HepG2 (cell line): ENCODE results near the gene ABHD2. TPM values are rescaled to one million over a fixed set of nuclear protein-coding genes. Genes with fewer than 3 reads are reported as not detected.

Source experiments
- FOXP1 ChIP-seq, 2 experiments: fragments of 450-650 bp in 1 of 2; IDR thresholded peaks; 2 replicates each; pipeline ENCODE4 v1.6.1; 2017 to 2018; ENCODE audit warnings: antibody characterized with exemption in 1 of 2
- HNF4G ChIP-seq, 2 experiments: sonication (generic) in 1 of 2; formaldehyde crosslinking in 1 of 2; IDR thresholded peaks; 2 replicates each; pipeline versions ENCODE4 v1.4.0 to v1.6.1; 2011 to 2020; ENCODE audit warnings: borderline replicate concordance in 2 of 2, low read depth in 2 of 2, mild to moderate bottlenecking in 2 of 2, low read length in 1 of 2, missing genetic modification reagents in 1 of 2, moderate library complexity in 1 of 2
- HOXD1 ChIP-seq: sonication (generic); formaldehyde crosslinking; IDR thresholded peaks from 2 replicates; pipeline ENCODE4 v1.5.0; 2020; ENCODE audit warnings: missing genetic modification reagents
- KDM1A ChIP-seq: IDR thresholded peaks from 2 replicates; pipeline ENCODE4 v1.6.1; 2016; ENCODE audit warnings: missing compliant biosample characterization
- MAZ ChIP-seq, 2 experiments: sonication (generic) in 1 of 2; formaldehyde crosslinking in 1 of 2; IDR thresholded peaks; 2 replicates each; pipeline versions ENCODE4 v1.5.0 to v1.6.1; 2012 to 2020; ENCODE audit warnings: low read depth in 2 of 2, mild to moderate bottlenecking in 2 of 2, borderline replicate concordance in 1 of 2, improper control_type of control experiment in 1 of 2, low read length in 1 of 2, missing genetic modification reagents in 1 of 2, moderate library complexity in 1 of 2
- MED8 ChIP-seq: sonication (generic); formaldehyde crosslinking; IDR thresholded peaks from 2 replicates; pipeline ENCODE4 v1.8.1; 2023; ENCODE audit warnings: mild to moderate bottlenecking, missing genetic modification reagents; ENCODE audit not compliant: insufficient replicate concordance
- NCOA5 ChIP-seq: sonication (generic); formaldehyde crosslinking; IDR thresholded peaks from 2 replicates; pipeline ENCODE4 v1.4.0; 2020; ENCODE audit warnings: missing genetic modification reagents
- PCBP2 ChIP-seq: fragments of 200-400 bp; formaldehyde crosslinking; optimal IDR thresholded peaks from 2 replicates; pipeline ENCODE3; 2018; ENCODE audit warnings: low read length, low read depth; ENCODE audit not compliant: poor library complexity, severe bottlenecking
- PPARG ChIP-seq: conservative IDR thresholded peaks from 2 replicates; pipeline ENCODE4 v1.6.1; 2016; ENCODE audit warnings: missing biosample characterization, missing genetic modification reagents
- RAD51 ChIP-seq: fragments of 450-650 bp; IDR thresholded peaks from 2 replicates; pipeline ENCODE4 v1.6.1; 2016; ENCODE audit warnings: borderline replicate concordance
- U2AF1 ChIP-seq: fragments of 200-400 bp; formaldehyde crosslinking; optimal IDR thresholded peaks from 2 replicates; pipeline ENCODE3; 2017; ENCODE audit warnings: mild to moderate bottlenecking, low read depth, low read length
- ZEB1 ChIP-seq: IDR thresholded peaks from 2 replicates; pipeline ENCODE4 v1.6.1; 2012; ENCODE audit warnings: mild to moderate bottlenecking, low read depth, inconsistent platforms; ENCODE audit not compliant: insufficient replicate concordance
- ZNF24 ChIP-seq: fragments of 450-650 bp; IDR thresholded peaks from 2 replicates; pipeline ENCODE4 v1.6.1; 2017; ENCODE audit warnings: antibody characterized with exemption, mild to moderate bottlenecking
- ZNF292 ChIP-seq: sonication (generic); formaldehyde crosslinking; IDR thresholded peaks from 2 replicates; pipeline ENCODE4 v1.8.1; 2022; ENCODE audit warnings: mild to moderate bottlenecking, low read depth, missing genetic modification reagents, borderline replicate concordance
- ZNF329 ChIP-seq: sonication (generic); formaldehyde crosslinking; IDR thresholded peaks from 2 replicates; pipeline ENCODE4 v1.9.0; 2021; ENCODE audit warnings: low read depth, mild to moderate bottlenecking, missing genetic modification reagents
- ZNF670 ChIP-seq: sonication (generic); formaldehyde crosslinking; IDR thresholded peaks from 2 replicates; pipeline ENCODE4 v1.8.0; 2022; ENCODE audit warnings: mild to moderate bottlenecking, missing genetic modification reagents, borderline replicate concordance
- ZSCAN29 ChIP-seq: sonication (generic); formaldehyde crosslinking; conservative IDR thresholded peaks from 2 replicates; pipeline ENCODE4 v1.4.0; 2020; ENCODE audit warnings: mild to moderate bottlenecking, missing genetic modification reagents
- polyA plus RNA-seq, 8 experiments: library from polyadenylated mRNA; depleted of rRNA in 3 of 8; stranded (reverse) in 7 of 8; unstranded in 1 of 8; fragments of >200 nt; fragmentation: Illumina TruSeq in 4 of 8; extraction: Trizol in 4 of 8; gene quantifications; 2 replicates each; pipeline versions ENCODE4 v1.2.1 to v1.2.3, GENCODE V29; 2011 to 2016; ENCODE audit warnings: low read depth in 4 of 8, missing spikeins in 1 of 8, mixed read lengths in 1 of 8; ENCODE audit not compliant: insufficient read depth in 1 of 8
- total RNA-seq, 5 experiments: library from RNA; depleted of rRNA; stranded (reverse); fragments of >200 nt; fragmentation: Illumina TruSeq; extraction: Trizol; gene quantifications; 2 replicates each; pipeline ENCODE4 v1.2.3, GENCODE V29; 2016; ENCODE audit warnings: low read depth in 1 of 5
- TF ChIP-seq, protein P1 (sequence below): IDR thresholded peaks from 2 replicates; pipeline ENCODE4 v1.4.0; 2020; ENCODE audit warnings: mild to moderate bottlenecking, missing genetic modification reagents
- TF ChIP-seq, protein P2 (sequence below): sonication (generic); formaldehyde crosslinking; IDR thresholded peaks from 2 replicates; pipeline ENCODE4 v1.4.0; 2020; ENCODE audit warnings: missing genetic modification reagents
- TF ChIP-seq, protein P3 (sequence below): sonication (generic); formaldehyde crosslinking; IDR thresholded peaks from 2 replicates; pipeline ENCODE4 v1.8.1; 2022; ENCODE audit warnings: low read depth, mild to moderate bottlenecking, missing genetic modification reagents

The ABHD2 gene
- total and polyA plus RNA-seq, 2 of the 13 experiments (the other 11 are each of a cell fraction or from before 2014, with no cell fraction given), result 14.8 to 22.4 TPM

DNA sequence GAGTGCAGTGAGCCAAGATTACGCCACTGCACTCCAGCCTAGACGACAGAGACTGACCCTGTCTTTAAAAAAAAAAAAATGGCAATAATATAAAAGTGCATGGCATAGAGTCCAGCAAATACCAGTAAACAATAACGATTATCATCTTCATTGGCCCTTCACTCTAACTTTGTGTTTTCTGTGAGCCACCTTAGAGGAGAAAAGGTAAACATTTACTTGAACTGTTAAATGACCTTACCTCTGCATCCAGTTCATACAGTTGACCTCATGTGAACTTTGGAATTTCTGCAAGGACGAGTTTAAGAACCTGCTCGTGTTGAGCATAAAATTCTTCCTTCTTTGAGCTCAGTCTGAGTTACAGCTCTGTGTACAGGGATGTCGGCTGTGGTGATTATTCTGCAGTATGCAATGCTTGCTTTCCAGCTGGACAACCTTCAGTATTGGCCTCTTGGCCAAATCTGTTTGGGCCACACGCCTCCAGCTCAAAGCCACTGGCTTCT is 76.5 kb downstream of the ABHD2 start (continued):
- no peak for TF ChIP-seq ZNF670 (CRISPR knock-in tag)
- TF ChIP-seq PPARG (CRISPR knock-in tag), result no peak
- TF ChIP-seq NCOA5 (CRISPR knock-in tag), result no peak
- TF ChIP-seq ZNF292 (CRISPR knock-in tag), result no peak
- TF ChIP-seq ZEB1, result peak; percentile 53
- no peak for TF ChIP-seq U2AF1
- TF ChIP-seq ZSCAN29 (CRISPR knock-in tag), result no peak
- TF ChIP-seq ZNF24, result no peak
- no peak for TF ChIP-seq RAD51
- TF ChIP-seq KDM1A (CRISPR knock-in tag), result no peak
- peak; percentile 47; the same call in 1 of the 2 replicates for TF ChIP-seq HNF4G (IDR thresholded peaks at IDR 0.05; ENCODE audit: borderline replicate concordance, low read depth, low read length)
- no peak; the same call in 1 of the 2 replicates for TF ChIP-seq HNF4G (CRISPR knock-in tag; IDR thresholded peaks at IDR 0.05; ENCODE audit: borderline replicate concordance, low read depth)
- TF ChIP-seq MED8 (CRISPR knock-in tag), result no peak
- TF ChIP-seq MAZ (IDR thresholded peaks at IDR 0.05; ENCODE audit: borderline replicate concordance, low read depth, low read length), result no peak
- TF ChIP-seq MAZ (CRISPR knock-in tag; IDR thresholded peaks at IDR 0.05; ENCODE audit: low read depth), result no peak
- TF ChIP-seq ZNF329 (CRISPR knock-in tag), result no peak
- TF ChIP-seq HOXD1 (CRISPR knock-in tag), result no peak
- TF ChIP-seq, protein P1, sequence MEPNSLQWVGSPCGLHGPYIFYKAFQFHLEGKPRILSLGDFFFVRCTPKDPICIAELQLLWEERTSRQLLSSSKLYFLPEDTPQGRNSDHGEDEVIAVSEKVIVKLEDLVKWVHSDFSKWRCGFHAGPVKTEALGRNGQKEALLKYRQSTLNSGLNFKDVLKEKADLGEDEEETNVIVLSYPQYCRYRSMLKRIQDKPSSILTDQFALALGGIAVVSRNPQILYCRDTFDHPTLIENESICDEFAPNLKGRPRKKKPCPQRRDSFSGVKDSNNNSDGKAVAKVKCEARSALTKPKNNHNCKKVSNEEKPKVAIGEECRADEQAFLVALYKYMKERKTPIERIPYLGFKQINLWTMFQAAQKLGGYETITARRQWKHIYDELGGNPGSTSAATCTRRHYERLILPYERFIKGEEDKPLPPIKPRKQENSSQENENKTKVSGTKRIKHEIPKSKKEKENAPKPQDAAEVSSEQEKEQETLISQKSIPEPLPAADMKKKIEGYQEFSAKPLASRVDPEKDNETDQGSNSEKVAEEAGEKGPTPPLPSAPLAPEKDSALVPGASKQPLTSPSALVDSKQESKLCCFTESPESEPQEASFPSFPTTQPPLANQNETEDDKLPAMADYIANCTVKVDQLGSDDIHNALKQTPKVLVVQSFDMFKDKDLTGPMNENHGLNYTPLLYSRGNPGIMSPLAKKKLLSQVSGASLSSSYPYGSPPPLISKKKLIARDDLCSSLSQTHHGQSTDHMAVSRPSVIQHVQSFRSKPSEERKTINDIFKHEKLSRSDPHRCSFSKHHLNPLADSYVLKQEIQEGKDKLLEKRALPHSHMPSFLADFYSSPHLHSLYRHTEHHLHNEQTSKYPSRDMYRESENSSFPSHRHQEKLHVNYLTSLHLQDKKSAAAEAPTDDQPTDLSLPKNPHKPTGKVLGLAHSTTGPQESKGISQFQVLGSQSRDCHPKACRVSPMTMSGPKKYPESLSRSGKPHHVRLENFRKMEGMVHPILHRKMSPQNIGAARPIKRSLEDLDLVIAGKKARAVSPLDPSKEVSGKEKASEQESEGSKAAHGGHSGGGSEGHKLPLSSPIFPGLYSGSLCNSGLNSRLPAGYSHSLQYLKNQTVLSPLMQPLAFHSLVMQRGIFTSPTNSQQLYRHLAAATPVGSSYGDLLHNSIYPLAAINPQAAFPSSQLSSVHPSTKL (CRISPR knock-in tag), result peak; percentile 79
- TF ChIP-seq, protein P2, sequence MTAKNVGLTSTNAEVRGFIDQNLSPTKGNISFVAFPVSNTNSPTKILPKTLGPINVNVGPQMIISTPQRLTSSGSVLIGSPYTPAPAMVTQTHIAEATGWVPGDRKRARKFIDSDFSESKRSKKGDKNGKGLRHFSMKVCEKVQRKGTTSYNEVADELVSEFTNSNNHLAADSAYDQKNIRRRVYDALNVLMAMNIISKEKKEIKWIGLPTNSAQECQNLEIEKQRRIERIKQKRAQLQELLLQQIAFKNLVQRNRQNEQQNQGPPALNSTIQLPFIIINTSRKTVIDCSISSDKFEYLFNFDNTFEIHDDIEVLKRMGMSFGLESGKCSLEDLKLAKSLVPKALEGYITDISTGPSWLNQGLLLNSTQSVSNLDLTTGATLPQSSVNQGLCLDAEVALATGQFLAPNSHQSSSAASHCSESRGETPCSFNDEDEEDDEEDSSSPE, result no peak
- TF ChIP-seq PCBP2, result no peak
- TF ChIP-seq, protein P3, sequence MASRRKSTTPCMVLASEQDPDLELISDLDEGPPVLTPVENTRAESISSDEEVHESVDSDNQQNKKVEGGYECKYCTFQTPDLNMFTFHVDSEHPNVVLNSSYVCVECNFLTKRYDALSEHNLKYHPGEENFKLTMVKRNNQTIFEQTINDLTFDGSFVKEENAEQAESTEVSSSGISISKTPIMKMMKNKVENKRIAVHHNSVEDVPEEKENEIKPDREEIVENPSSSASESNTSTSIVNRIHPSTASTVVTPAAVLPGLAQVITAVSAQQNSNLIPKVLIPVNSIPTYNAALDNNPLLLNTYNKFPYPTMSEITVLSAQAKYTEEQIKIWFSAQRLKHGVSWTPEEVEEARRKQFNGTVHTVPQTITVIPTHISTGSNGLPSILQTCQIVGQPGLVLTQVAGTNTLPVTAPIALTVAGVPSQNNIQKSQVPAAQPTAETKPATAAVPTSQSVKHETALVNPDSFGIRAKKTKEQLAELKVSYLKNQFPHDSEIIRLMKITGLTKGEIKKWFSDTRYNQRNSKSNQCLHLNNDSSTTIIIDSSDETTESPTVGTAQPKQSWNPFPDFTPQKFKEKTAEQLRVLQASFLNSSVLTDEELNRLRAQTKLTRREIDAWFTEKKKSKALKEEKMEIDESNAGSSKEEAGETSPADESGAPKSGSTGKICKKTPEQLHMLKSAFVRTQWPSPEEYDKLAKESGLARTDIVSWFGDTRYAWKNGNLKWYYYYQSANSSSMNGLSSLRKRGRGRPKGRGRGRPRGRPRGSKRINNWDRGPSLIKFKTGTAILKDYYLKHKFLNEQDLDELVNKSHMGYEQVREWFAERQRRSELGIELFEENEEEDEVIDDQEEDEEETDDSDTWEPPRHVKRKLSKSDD (CRISPR knock-in tag), result no peak
- no peak for TF ChIP-seq FOXP1 (IDR thresholded peaks at IDR 0.05)
- peak; percentile 55; the same call in 1 of the 2 replicates for TF ChIP-seq FOXP1 (CRISPR knock-in tag; IDR thresholded peaks at IDR 0.05)
